Esophagus muscularis mucosa (tissue), 4 donors: ENCODE measurements around the gene ADGRV1. TPM values are rescaled to one million over a fixed set of nuclear protein-coding genes. Genes with fewer than 3 reads are reported as not detected.

Experiments
- DNase-seq: peaks from one replicate; pipeline ENCODE4 v3.0.0-alpha.2; 2017; ENCODE audit errors: extremely low spot score
- H3K27ac ChIP-seq, 4 donors: fragments of 200-600 bp; sonication (generic); replicated peaks in 1 of 4; 1 replicate in 3 of 4; 2 replicates in 1 of 4; pipeline ENCODE4 v1.5.1; 2016 to 2019; ENCODE audit warnings: mild to moderate bottlenecking in 1 of 4
- H3K27me3 ChIP-seq, 4 donors: fragments of 200-600 bp; sonication (generic); one replicate each; pipeline versions ENCODE4 v1.5.1 to v1.6.0; 2016 to 2019
- H3K36me3 ChIP-seq, 4 donors: fragments of 200-600 bp; sonication (generic); one replicate each; pipeline ENCODE4 v1.5.1; 2016 to 2019
- H3K4me1 ChIP-seq, 4 donors: fragments of 200-600 bp; sonication (generic); one replicate each; pipeline ENCODE4 v1.5.1; 2016 to 2019
- H3K4me3 ChIP-seq, 4 donors: fragments of 200-600 bp; sonication (generic); 1 replicate in 2 of 4; 2 replicates in 2 of 4; pipeline ENCODE4 v1.5.1; 2016 to 2019; ENCODE audit warnings: mild to moderate bottlenecking in 4 of 4, moderate library complexity in 1 of 4
- H3K9me3 ChIP-seq, 4 donors: fragments of 200-600 bp; sonication (generic); 1 replicate in 3 of 4; 2 replicates in 1 of 4; pipeline ENCODE4 v1.5.1; 2016 to 2019
- CTCF ChIP-seq, 3 experiments: fragments of 200-600 bp in 2 of 3; fragments of 450-650 bp in 1 of 3; sonication (generic) in 2 of 3; IDR thresholded peaks; one replicate each; pipeline ENCODE4 v1.5.1; 2017 to 2019; ENCODE audit warnings: antibody characterized with exemption in 3 of 3, mild to moderate bottlenecking in 2 of 3, moderate library complexity in 1 of 3
- EP300 ChIP-seq: sonication (generic); formaldehyde crosslinking; IDR thresholded peaks from one replicate; pipeline ENCODE4 v1.6.1; 2017; ENCODE audit warnings: antibody characterized with exemption
- POLR2A ChIP-seq: fragments of 450-650 bp; IDR thresholded peaks from one replicate; pipeline ENCODE4 v1.6.1; 2017; ENCODE audit warnings: antibody characterized with exemption, moderate library complexity, mild to moderate bottlenecking, low read depth
- POLR2AphosphoS5 ChIP-seq, 2 donors: sonication (generic); formaldehyde crosslinking; IDR thresholded peaks; one replicate each; pipeline ENCODE4 v1.6.1; 2017; ENCODE audit warnings: antibody characterized with exemption in 2 of 2
- WGBS: methylation state at CpG from one replicate; pipeline ENCODE4 v1.1.5; 2018; 5-methylcytosine and 5-hydroxymethylcytosine counted together
- intact Hi-C: fragments of 100-400 bp; cut with DNase I; formaldehyde crosslinking; loops from one replicate; pipeline ENCODE4 v1.15.1; 2023
- total RNA-seq, 4 donors: library from RNA; depleted of rRNA; stranded (reverse); fragments of >200 nt; gene quantifications; one replicate each; pipeline versions ENCODE4 v1.1.0 to v1.2.1, GENCODE V29; 2016

Gene ADGRV1
- total RNA-seq, 4 donors from 2014 or later, result 0.42 to 1.4 (median 0.54) TPM

GRCh38 chr5:90803381-90803780, 244.8 kb downstream of the ADGRV1 start:
- intact Hi-C loops, result no loop called here
- 84% methylated on average over 4 of the region's 4 CpGs for WGBS

GRCh38 chr5:90803876-90804275, 245.3 kb downstream of the ADGRV1 start:
- Histone ChIP-seq H3K27ac (no peak overlapping the region), H3K4me1 (no peaks in the 10 kb centered on the region), H3K36me3 (no peaks in the 10 kb centered on the region), H3K27me3 (no peaks in the 10 kb centered on the region), H3K9me3 (peaks cover 0 to 4% (median 2%) of the 10 kb centered on the region in 4 donors), H3K4me3 (no peak overlapping the region)
- intact Hi-C loops, result no loop called here
- DNase-seq, result no peak
- 79% methylated on average over 2 of the region's 2 CpGs for WGBS
- TF ChIP-seq CTCF (IDR thresholded peaks at IDR 0.05) (no peak), POLR2A (no peak), POLR2AphosphoS5 (IDR thresholded peaks at IDR 0.05) (no peak), EP300 (no peak)

More at GRCh38 chr5:90803381-90803780, 244.8 kb downstream of the ADGRV1 start:
- TF ChIP-seq CTCF (IDR thresholded peaks at IDR 0.05) (no peak), POLR2A (no peak), POLR2AphosphoS5 (IDR thresholded peaks at IDR 0.05) (no peak), EP300 (no peak)
- Histone ChIP-seq H3K36me3 (no peaks in the 10 kb centered on the region), H3K9me3 (peaks cover 0 to 4% (median 2%) of the 10 kb centered on the region in 4 donors), H3K27me3 (no peaks in the 10 kb centered on the region), H3K4me1 (no peaks in the 10 kb centered on the region), H3K27ac (no peak overlapping the region), H3K4me3 (no peak overlapping the region)
- no peak for DNase-seq

- Histone ChIP-seq H3K4me3 (no peak overlapping the region), H3K9me3 (no peaks in the 10 kb centered on the region), H3K36me3 (no peaks in the 10 kb centered on the region), H3K4me1 (no peaks in the 10 kb centered on the region), H3K27me3 (no peaks in the 10 kb centered on the region), H3K27ac (no peak overlapping the region)
- WGBS, result 61% methylated on average over 6 of the region's 6 CpGs
- DNase-seq, result no peak
- TF ChIP-seq POLR2AphosphoS5 (IDR thresholded peaks at IDR 0.05), result no peak
- no peak for TF ChIP-seq CTCF (IDR thresholded peaks at IDR 0.05)
- TF ChIP-seq EP300, result no peak
- no peak for TF ChIP-seq POLR2A
- intact Hi-C loops, result no loop called here
Measured at GRCh38 chr5:90807496-90807895, 248.9 kb downstream of the ADGRV1 start.

GRCh38 chr5:90809311-90810056, 250.9 kb downstream of the ADGRV1 start:
- no peak overlapping the region for H3K4me3 ChIP-seq
- H3K36me3 ChIP-seq, result no peaks in the 10 kb centered on the region
- H3K27ac ChIP-seq, result no peak overlapping the region
- intact Hi-C loops, result no loop called here
- WGBS, result 70% methylated on average over 4 of the region's 4 CpGs
- no peaks in the 10 kb centered on the region for H3K9me3 ChIP-seq
- H3K27me3 ChIP-seq, result no peaks in the 10 kb centered on the region
- TF ChIP-seq CTCF (IDR thresholded peaks at IDR 0.05) (no peak), POLR2A (no peak), EP300 (no peak), POLR2AphosphoS5 (IDR thresholded peaks at IDR 0.05) (no peak)
- DNase-seq, result no peak
- no peaks in the 10 kb centered on the region for H3K4me1 ChIP-seq
